Type B pancreatic cell (in vitro differentiated cells): ENCODE results near the gene PLXNA1. TPM values are rescaled to one million over a fixed set of nuclear protein-coding genes. Genes with fewer than 3 reads are reported as not detected.

Experiments used
- DNase-seq: peaks from one replicate; pipeline ENCODE4 v3.0.0; 2021; ENCODE audit warnings: mixed read lengths; ENCODE audit not compliant: unreplicated experiment; ENCODE audit errors: extremely low spot score
- H3K27ac Mint-ChIP-seq: 2 replicates; pipeline ENCODE4 v1.8.0; 2021; ENCODE audit warnings: mild to moderate bottlenecking, mixed read lengths
- H3K27me3 Mint-ChIP-seq: 2 replicates; pipeline ENCODE4 v1.8.0; 2021; ENCODE audit warnings: mixed read lengths
- H3K36me3 Mint-ChIP-seq: 2 replicates; pipeline ENCODE4 v1.8.0; 2021; ENCODE audit warnings: mixed read lengths
- H3K4me1 Mint-ChIP-seq: one replicate; pipeline ENCODE4 v1.8.0; 2021; ENCODE audit warnings: mixed read lengths; ENCODE audit not compliant: unreplicated experiment
- H3K4me3 Mint-ChIP-seq: 2 replicates; pipeline ENCODE4 v1.8.0; 2021; ENCODE audit warnings: mild to moderate bottlenecking, mixed read lengths
- H3K9me3 Mint-ChIP-seq: 2 replicates; pipeline ENCODE4 v1.8.0; 2021; ENCODE audit warnings: mixed read lengths
- total RNA-seq: library from RNA; stranded (reverse); gene quantifications from 2 replicates; pipeline ENCODE4 v1.2.1, GENCODE V29; 2021; ENCODE audit warnings: low replicate concordance
- TF ChIP-seq, protein P1 (sequence below): fragments of 200-600 bp; sonication (generic); conservative IDR thresholded peaks from 2 replicates; pipeline ENCODE4 v1.5.0; 2021; ENCODE audit warnings: antibody characterized with exemption, mild to moderate bottlenecking

The PLXNA1 gene
- total RNA-seq, 1 donor from 2014 or later, result 59.2 TPM

DNA sequence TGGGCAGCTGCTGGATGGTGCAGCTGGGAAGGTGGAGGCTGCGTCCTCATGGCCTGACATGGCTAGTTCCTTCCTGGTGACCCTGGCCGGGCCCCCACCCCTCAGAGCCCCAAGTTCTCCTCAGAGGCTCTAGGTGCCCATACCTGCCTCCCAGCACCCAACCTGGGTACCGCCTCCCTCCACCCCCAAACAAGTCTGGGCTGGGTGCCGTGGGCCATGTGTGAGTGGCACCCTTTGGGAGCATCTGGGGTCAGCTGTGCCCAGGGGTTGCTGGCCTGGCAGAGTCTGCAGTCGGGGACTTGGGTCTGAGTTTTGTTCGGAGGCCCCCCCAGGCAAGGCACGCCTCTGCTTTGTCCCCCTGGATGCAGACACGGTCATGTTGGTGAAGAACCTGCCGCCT, 10.5 kb downstream of the PLXNA1 start:
- Mint-ChIP-seq H3K27ac (no peak overlapping the region), H3K9me3 (no peaks in the 10 kb centered on the region), H3K27me3 (no peaks in the 10 kb centered on the region), H3K4me3 (no peak overlapping the region), H3K4me1 (peaks cover 5% of the 10 kb centered on the region), H3K36me3 (peaks cover 4% of the 10 kb centered on the region)
- TF ChIP-seq, protein P1, sequence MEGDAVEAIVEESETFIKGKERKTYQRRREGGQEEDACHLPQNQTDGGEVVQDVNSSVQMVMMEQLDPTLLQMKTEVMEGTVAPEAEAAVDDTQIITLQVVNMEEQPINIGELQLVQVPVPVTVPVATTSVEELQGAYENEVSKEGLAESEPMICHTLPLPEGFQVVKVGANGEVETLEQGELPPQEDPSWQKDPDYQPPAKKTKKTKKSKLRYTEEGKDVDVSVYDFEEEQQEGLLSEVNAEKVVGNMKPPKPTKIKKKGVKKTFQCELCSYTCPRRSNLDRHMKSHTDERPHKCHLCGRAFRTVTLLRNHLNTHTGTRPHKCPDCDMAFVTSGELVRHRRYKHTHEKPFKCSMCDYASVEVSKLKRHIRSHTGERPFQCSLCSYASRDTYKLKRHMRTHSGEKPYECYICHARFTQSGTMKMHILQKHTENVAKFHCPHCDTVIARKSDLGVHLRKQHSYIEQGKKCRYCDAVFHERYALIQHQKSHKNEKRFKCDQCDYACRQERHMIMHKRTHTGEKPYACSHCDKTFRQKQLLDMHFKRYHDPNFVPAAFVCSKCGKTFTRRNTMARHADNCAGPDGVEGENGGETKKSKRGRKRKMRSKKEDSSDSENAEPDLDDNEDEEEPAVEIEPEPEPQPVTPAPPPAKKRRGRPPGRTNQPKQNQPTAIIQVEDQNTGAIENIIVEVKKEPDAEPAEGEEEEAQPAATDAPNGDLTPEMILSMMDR, result no peak
- DNase-seq, result no peak

DNA sequence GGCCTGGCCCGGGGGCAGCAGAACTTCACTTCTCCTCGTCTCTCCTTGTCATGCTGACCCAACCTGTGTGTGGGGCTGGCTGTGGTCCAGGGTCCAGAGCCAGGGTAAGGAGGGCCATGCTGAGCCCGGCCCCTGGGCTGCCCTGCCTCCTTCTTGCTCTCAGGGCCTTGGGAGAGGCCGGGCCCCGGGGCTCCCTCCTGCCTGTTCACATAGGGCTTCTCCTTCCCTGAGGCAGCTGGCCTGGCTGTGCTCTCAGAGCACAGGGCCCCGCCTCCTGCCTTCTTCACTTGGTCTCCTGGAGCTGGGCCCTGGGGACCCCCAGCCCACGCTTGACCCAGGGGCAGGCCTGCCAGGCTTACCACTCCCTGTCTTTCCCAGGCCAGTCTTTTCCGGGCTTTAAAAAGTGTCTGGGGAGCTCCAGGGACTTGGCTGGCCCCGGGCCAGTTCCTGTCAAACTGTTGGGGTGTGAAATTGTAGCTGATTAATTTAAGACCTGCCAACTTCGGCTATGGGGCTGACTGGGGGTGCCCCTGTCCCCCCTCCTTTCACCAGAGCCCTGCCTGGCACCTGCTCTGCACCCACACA, 11.8 kb downstream of the PLXNA1 start:
- Mint-ChIP-seq H3K27me3 (no peaks in the 10 kb centered on the region), H3K4me3 (no peak overlapping the region), H3K4me1 (peaks cover 5% of the 10 kb centered on the region), H3K36me3 (no peaks in the 10 kb centered on the region), H3K27ac (no peak overlapping the region), H3K9me3 (no peaks in the 10 kb centered on the region)
- TF ChIP-seq, protein P1, result no peak
- DNase-seq, result no peak

DNA sequence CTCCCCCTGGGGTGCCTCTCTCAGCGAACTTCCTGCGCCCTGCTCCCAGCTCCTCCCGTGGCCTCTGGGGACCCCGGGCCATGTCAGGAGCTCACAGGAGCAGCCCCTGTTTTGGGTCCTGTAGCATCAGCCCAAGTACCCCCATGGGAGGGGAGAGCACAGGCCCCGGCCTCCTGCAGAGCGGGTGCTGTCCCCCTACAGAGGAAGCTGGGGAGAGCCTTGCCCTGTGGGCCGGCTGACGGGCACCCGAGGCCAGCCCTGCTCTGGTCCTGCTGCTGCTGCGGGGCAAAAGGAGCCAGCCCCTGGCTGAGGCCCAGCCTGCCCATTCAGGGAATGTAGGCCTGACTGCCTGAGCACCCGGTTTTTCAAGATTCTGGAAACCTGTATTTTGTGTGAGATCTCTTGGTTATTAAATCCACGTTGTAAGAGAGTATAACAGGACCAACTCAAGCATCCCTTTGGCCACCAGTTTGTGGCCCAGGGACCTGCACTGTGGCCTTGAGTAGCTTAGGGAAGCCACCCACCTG, 12.4 kb downstream of the PLXNA1 start:
- Mint-ChIP-seq H3K27me3 (no peaks in the 10 kb centered on the region), H3K4me3 (no peak overlapping the region), H3K4me1 (peaks cover 5% of the 10 kb centered on the region), H3K27ac (no peak overlapping the region), H3K9me3 (no peaks in the 10 kb centered on the region), H3K36me3 (no peaks in the 10 kb centered on the region)
- no peak for DNase-seq
- TF ChIP-seq, protein P1, result no peak

DNA sequence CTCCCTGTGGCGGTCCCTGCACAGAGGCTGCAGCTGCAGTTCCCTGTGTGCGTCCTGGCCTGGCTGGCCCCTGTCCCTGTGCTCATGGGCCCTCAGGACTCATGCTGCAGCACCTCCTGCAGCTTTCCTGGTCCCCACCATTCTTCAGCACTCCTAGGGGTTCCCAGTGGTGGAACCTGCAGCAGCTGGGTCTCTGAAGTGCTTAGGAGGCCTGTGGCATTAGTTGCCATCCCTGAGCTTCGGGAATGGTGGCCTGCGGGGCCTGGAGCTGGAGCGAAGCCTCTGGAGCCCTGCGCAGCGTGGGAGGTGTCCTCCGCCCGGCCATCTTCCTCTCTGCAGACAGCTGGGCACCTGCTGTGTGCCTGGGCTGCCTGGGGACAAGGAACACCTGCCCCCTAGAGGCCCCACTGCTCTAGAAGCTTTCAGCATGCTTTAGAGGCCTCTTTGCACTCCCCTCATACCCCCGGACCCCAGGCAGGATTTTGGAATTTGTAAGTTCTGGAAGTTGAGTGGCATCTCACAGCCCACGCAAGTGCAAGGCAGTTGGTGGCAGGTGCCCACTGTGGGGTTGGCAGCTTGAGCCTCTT, 13.1 kb downstream of the PLXNA1 start:
- TF ChIP-seq, protein P1, result no peak
- peaks cover 5% of the 10 kb centered on the region for H3K4me1 Mint-ChIP-seq

DNA sequence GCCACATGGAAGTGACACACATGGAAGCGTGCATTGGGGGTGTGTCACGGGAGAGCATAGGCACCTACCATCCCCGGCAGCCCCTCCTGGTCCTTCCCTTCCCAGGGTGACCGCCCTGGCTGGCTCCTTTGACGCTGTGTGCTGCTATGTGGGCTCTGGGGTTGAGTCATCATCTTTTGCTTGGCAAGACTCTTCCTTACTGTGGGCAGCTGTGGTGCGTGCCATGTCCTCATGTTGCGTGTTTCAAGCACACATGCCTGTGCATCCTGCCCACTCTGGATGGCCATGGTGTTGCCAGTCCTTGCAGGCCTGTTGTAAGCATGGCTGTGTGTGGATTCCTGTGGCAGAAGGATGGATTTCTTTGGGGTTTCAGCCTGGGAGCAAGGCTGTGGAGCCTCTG, 14.0 kb downstream of the PLXNA1 start:
- DNase-seq, result no peak
- no peaks in the 10 kb centered on the region for H3K9me3 Mint-ChIP-seq
- peaks cover 5% of the 10 kb centered on the region for H3K4me1 Mint-ChIP-seq
- no peak overlapping the region for H3K27ac Mint-ChIP-seq
- no peaks in the 10 kb centered on the region for H3K27me3 Mint-ChIP-seq
- no peaks in the 10 kb centered on the region for H3K36me3 Mint-ChIP-seq
- TF ChIP-seq, protein P1, result no peak
- H3K4me3 Mint-ChIP-seq, result no peak overlapping the region

More for the DNA sequence above, 13.1 kb downstream of the PLXNA1 start:
- DNase-seq, result no peak
- no peak overlapping the region for H3K4me3 Mint-ChIP-seq
- H3K9me3 Mint-ChIP-seq, result no peaks in the 10 kb centered on the region
- no peak overlapping the region for H3K27ac Mint-ChIP-seq
- H3K27me3 Mint-ChIP-seq, result no peaks in the 10 kb centered on the region
- no peaks in the 10 kb centered on the region for H3K36me3 Mint-ChIP-seq
